ENCODE results near the gene RGMA.
A peak's percentile ranks its signal among the peaks of the same experiment; 100 is the strongest.
"Not testable (repeated sequence)": the region's sequence is repeated elsewhere in the genome, so short reads cannot be mapped to it uniquely, and the experiment has no call there.

RGMA gene

GRCh38 chr15:93066224-93066681, 22.8 kb downstream of the RGMA start:
- no peak for DNase-seq

GRCh38 chr15:93065641-93066045, 23.4 kb downstream of the RGMA start:
- DNase-seq: no peak

DNA sequence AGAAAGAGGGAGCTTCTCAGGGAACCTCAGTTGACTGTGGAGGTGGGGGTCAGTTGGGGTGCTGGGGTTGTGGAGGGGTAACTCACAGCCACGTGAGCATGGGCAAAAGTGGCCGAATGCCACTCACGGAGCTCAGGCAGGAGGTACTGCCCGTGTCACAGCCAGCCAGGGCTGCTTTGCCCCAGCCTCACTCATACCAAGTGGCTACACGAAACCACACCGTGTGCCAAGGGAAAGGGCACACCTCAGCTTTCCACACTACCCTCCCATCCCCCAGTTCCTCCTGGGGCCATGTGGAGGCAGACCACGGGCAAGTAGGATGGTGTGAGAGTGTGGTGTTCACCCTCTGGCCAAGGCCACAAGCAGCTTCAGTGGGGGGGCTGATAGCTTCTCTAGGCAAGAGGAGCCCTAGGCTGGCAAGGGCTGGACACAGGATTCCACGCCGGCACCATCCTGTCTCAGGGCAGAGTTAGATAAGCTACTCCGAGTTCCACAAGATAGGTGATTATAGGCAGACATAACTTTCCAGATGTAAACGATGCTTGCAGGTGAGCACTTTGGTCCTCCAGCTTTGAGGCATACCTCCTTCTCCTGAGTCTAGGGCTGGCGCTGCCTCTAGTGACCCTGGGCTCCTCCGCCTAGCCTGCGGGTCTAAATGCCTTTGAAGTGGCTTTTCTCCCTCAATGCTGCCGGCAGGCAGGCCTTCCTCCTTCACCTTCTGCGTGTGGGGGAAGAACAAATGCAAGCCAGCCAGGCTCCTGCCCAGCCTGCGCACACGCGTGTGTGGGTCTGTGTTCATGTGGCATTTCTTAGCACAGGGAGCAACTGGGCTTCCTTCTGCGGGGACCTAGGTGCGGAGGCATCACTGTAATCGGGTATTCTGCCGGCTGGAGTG, 25.0 kb downstream of the RGMA start:
- DNase-seq: no peak

DNA sequence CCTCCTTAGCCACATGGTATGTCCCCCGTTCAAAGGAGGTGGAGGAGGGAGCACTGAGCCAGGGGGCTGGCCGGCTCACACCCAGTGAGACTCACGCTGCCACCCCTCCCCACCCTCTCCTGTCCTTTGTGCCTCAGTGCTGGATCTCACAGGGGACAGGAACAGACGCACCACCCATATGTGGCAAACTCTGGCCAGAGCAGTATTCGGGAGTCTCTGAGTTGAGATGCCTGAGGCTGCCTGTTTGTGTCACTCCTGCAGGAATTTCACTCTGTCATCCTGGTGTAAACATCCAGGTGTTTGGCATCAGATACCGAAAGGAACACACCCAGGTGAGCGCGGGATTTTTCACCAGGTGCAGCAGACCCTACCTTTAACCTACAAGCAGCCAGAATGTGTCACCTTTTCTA, 25.7 kb downstream of the RGMA start:
- DNase-seq: no peak

DNA sequence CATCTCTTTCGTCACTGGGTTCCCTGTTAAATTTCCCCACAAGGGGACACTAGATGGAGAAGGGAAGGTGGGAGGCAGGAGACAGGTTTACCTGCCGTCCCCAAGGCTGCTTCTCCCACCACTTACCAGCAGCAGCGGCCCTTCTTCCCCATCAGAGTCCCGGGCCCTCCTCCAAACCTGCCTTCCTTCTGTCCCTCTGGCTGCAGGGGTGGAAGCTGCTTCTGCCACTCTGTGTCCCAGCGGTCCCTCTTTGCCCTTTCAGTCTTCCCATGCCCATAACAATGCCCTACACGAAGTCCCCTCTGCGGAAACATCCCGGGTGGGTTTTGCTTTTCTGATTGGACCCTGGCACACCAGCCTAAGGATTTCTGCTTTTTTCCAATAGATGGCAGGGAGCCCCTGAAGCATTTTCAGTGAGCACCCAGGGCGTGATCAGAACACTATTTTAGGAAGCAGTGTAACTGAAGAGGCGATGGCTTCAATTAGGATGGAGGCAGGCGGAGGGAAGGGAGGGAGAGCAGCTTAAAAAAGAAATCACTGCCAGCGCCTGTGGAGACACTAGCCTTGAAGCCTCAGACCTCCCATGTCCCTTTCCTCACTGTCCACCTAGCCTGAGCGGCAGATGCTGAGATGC, 26.3 kb downstream of the RGMA start:
- not testable (repeated sequence) for DNase-seq

DNA sequence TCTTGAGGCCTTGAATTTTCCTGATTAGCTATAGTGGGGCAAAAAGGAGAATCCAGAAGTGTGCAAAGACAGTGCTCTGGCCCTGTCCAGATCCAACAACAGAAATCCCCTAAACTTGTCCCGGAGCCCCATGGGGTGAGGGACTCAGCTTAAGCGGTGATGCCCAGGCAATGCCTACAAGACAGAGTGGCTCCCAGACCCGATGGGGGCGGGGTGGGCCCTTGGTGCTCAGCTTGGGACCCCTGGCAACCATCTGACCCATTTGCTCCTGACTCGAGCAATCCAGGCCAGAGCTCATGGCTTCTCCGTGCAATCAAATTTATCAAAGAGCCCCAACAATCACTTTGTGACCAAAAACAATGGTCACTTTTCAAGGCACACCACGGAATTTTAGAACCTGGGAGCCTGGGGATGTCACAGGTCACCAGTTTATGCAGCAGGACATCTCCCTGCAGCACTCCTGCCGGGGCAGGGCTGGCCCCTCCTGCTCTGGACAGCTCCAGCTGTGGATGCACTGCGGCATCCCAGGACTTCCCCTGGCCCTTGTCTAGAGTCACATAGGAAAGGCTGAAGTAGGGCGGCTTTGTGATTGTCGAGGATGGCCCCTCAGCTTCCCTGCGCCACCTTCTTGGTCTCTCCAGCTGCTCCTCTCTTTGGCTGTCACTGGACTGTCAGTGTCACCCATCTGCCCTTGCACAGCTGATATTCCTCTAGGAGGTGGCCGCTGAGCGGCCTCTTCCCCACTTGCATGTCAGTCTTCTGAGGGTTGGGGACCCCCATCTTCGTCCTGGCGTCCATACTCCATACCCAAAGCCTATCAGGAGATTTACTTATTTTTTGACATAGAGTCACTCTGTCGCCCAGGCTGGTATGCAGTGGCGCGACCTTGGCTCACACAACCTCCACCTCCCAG, 28.4 kb downstream of the RGMA start:
- DNase-seq: no peak

- DNase-seq: no peak
These were observed 29.6 kb downstream of the RGMA start for GRCh38 chr15:93059442-93059841.

DNA sequence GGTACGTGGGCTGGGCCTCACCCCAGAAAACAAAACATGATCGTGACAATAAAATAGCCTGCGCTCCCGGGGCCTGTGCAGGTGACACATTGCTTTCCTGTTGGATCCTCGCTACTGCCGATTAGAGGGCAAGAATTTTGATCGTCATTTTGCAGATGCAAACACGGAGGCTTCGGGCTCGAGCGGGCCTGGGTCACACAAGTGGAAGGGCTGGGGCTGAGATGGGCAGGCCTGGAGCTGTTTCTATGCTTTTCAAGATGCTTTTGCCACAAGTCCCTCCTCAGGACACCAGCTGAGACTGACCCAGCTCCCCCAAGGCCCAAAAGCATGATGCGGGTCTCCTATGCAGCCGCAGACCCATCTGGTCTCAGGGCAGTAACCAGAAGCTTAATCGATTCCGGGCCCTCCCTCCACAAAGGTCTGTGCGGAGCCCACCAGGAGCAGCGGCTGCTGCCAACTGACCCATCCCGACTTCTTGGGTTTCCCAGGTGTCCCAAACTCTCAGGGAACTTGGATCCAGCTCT, 30.0 kb downstream of the RGMA start:
- DNase-seq: no peak

- no peak for DNase-seq
These were observed 30.9 kb downstream of the RGMA start for GRCh38 chr15:93058128-93058527.

- DNase-seq: no peak
These were observed 31.4 kb downstream of the RGMA start for GRCh38 chr15:93057618-93058017.

- no peak for DNase-seq
These were observed 32.2 kb downstream of the RGMA start for GRCh38 chr15:93056836-93057235.

DNA sequence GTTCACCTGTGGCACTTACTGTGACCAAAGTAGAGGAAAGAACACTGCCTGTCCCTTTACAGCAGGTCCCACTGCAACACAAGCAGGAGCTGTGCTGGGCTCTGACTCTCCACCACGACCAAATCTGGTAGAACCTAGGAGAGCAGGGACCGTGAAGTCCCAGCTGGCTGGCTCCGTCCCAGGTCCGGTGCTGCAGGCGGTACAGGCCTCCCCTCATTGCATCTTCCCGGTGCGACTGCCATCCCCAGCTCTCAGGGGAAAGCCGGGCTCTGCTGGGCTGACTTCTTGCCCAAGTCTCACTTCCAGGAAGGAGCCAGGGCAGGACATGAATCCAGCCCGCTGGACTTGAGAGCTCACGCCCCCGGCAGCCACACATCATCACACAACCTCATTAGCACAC, 33.8 kb downstream of the RGMA start:
- DNase-seq: no peak

GRCh38 chr15:93052090-93052879, 36.7 kb downstream of the RGMA start:
- DNase-seq: no peak

DNA sequence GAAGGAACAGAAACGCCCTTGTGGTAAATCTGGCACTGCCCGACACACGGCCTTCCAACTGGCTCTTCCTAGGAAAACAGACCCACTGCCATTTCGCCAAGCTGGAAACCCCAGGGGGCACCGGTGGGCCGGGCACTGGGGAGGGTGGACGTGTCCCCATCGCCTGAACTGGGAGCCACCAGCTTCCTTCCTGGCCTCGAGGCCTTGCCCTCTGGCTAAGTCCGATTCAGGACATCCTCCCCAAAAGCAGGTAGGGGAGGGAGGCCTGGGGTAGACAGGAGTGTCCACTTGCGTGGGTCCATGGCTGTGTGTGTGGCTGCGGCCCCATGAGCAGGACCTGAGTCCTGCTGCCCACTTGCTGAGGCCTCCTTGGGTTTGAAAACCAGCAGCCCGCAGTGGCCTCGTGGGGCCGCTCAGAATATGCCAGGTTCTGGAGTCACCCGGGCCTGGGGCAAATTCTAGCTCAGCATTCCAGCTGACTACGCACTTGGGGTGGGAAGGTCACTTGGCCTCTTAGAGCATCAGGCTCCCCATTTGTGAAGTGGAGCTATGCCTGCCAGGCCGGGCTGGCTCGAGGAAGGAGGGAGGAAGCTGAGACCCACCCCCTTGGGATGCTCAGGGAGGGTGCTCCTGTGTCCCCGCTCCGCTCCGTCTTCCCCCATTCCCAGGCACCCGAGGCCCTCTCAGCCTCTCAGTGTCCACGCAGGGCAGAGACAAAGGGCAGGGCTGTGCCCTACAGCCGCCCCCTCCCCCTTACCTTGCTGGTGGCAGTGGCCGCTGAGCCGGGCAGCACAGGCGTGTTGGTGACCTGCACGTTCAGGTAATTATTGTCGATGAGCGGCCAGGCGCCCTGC, 37.5 kb downstream of the RGMA start:
- no peak for DNase-seq

GRCh38 chr15:93050648-93051047, 38.4 kb downstream of the RGMA start:
- DNase-seq: no peak

- no peak for DNase-seq
These were observed 39.0 kb downstream of the RGMA start for GRCh38 chr15:93049914-93050578.

- no peak for DNase-seq
These were observed 39.8 kb downstream of the RGMA start for GRCh38 chr15:93049233-93049632.

DNA sequence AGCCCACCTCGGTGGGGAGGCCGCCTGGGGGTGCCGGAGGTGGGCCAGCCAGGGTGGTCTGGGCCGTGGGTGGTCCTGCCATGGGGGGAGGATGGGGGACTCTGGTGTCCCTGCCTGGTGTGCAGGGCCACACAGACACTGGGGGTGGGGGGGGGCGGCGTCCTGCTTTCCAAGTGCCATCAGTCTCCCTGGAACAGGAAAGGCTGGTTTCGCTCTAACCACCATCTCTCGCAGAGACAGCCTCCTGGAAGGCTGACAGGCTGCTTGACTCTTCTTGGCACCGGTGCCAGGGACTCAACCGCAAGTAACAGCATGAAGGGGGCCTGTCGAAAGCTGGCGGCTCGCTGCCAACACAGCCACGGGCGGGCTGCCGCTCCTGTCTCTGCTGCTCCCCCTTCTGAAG, 40.3 kb downstream of the RGMA start:
- peak; percentile 23 for DNase-seq

GRCh38 chr15:93048426-93048721, 40.6 kb downstream of the RGMA start:
- no peak for DNase-seq

DNA sequence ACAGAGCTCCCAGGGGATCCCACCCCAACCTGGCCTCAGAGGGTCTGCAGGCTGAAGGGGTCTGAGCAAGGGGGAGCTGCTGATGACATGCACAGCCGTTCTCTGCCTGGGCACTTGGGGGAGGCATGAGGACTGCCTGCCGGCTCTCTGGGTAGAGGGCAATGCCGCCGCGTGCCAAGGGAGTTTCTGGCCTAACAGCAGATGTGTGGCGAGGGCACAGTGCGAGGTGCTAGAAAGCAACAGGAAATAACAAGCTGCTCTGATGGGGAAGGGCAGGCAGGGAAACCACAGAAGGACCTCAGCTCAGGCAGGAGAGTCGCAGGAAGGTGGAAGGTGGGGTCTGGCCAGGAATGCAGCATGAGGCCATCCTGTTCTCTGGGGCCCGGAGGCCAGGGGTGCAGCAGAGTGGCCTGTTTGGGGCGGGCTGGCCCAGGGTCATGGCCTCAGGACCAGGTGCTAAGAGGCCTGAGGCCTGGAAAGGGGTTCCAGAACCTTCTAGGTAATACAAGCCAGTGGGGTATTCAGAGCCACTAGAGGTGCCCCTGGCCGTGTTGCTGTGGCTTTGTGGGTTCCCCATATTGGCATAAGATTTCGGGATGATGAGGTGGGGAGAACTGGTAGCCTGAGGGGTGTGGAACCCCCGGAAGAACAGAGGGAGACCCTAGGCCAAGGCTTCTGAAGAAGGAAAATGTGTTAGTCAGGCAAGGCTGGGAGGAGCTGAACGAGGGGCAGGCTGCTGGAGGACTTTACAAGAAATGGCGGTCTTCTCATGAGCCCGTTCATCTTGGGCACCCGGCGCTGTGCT, 41.2 kb downstream of the RGMA start:
- DNase-seq: no peak

Data from fibroblast of skin of back (primary cell).